HepG2 (cell line): ENCODE results near the gene AAR2. TPM values are rescaled to one million over a fixed set of nuclear protein-coding genes. Genes with fewer than 3 reads are reported as not detected.
A peak's percentile ranks its signal among the peaks of the same experiment; 100 is the strongest.

Experiments used
- ATAC-seq: fragments of 200-7000 bp; cut with Tn5 transposase; 3 replicates; pipeline ENCODE4 v1.9.1; 2020; ENCODE audit warnings: mild to moderate bottlenecking, moderate library complexity
- BruUV-seq: library from RNA; stranded (reverse); fragments of 400-500 nt; replicated peaks from 2 replicates; lab custom pipeline; 2021; lab: Mats Ljungman, UMichigan
- CTCF ChIA-PET: fragments of 300-600 bp; formaldehyde crosslinking; extraction: SDS; loops from one replicate; lab custom pipeline; 2021; ENCODE audit warnings: low total read pairs, inconsistent platforms, low intra/inter-chr PET ratio; lab: Yijun Ruan, JAX
- POLR2A ChIA-PET: fragments of 350-600 bp; sonication (Branson Sonifier 250); formaldehyde crosslinking; loops from one replicate; lab custom pipeline; 2020; ENCODE audit warnings: antibody characterized with exemption, inconsistent platforms; lab: Yijun Ruan, JAX
- DNase-seq: peaks from one replicate; pipeline ENCODE4 v3.0.0-alpha.2; 2015; ENCODE audit warnings: low spot score
- FAIRE-seq: peaks from 3 replicates; lab custom pipeline; 2011; peaks lifted over from hg19 to GRCh38; lab: Jason Lieb, UNC
- H2AFZ ChIP-seq: one replicate; pipeline ENCODE4 v1.6.1; 2011; ENCODE audit warnings: low read length, inconsistent platforms
- H3K27ac ChIP-seq: fragments of 300-600 bp; 3 replicates; pipeline ENCODE4 v1.8.0; 2011; ENCODE audit warnings: mixed run types, mild to moderate bottlenecking, mixed read lengths, low read length, inconsistent platforms; ENCODE audit not compliant: insufficient read depth; ENCODE audit errors: extremely low read length
- H3K27me3 ChIP-seq, 2 experiments: fragments of 200-600 bp in 1 of 2; 2 replicates in 1 of 2; 3 replicates in 1 of 2; pipeline versions ENCODE4 v1.6.0 to v1.8.0; 2011; ENCODE audit warnings: low read length in 2 of 2, mild to moderate bottlenecking in 2 of 2, moderate library complexity in 2 of 2, inconsistent platforms in 1 of 2; ENCODE audit not compliant: insufficient read depth in 2 of 2, control insufficient read depth in 1 of 2
- H3K36me3 ChIP-seq, 2 experiments: fragments of 200-600 bp in 1 of 2; replicated peaks in 1 of 2; 2 replicates in 1 of 2; 3 replicates in 1 of 2; pipeline versions ENCODE4 v1.5.1 to v1.8.0; 2011; ENCODE audit warnings: low read length in 2 of 2, inconsistent platforms in 1 of 2; ENCODE audit not compliant: insufficient read depth in 2 of 2, control insufficient read depth in 1 of 2
- H3K4me1 ChIP-seq: 2 replicates; pipeline ENCODE4 v1.5.1; 2012; ENCODE audit warnings: low read length, inconsistent platforms; ENCODE audit not compliant: insufficient read depth
- H3K4me2 ChIP-seq: 2 replicates; pipeline ENCODE4 v1.6.0; 2011; ENCODE audit warnings: low read depth, low read length, inconsistent platforms
- H3K4me3 ChIP-seq, 3 experiments: fragments of 200-600 bp in 1 of 3; sonication (generic), shearing (Covaris generic) in 1 of 3; replicated peaks in 1 of 3; 2 replicates each; pipeline ENCODE4 v1.5.1; 2011 to 2016; ENCODE audit warnings: low read length in 3 of 3, inconsistent platforms in 2 of 3, low read depth in 2 of 3, mild to moderate bottlenecking in 2 of 3, control low read depth in 1 of 3, mixed read lengths in 1 of 3; ENCODE audit not compliant: insufficient read depth in 1 of 3
- H3K79me2 ChIP-seq: one replicate; pipeline ENCODE4 v1.6.1; 2011; ENCODE audit warnings: low read length, inconsistent platforms; ENCODE audit not compliant: insufficient read depth
- H3K9ac ChIP-seq: 2 replicates; pipeline ENCODE4 v1.6.0; 2011; ENCODE audit warnings: mild to moderate bottlenecking, low read depth, low read length, inconsistent platforms; ENCODE audit not compliant: insufficient read depth
- H3K9me3 ChIP-seq: 2 replicates; pipeline ENCODE4 v1.5.1; 2012; ENCODE audit warnings: mild to moderate bottlenecking, low read length
- H4K20me1 ChIP-seq: 2 replicates; pipeline ENCODE4 v1.6.0; 2011; ENCODE audit warnings: inconsistent platforms, mild to moderate bottlenecking, low read length, moderate library complexity; ENCODE audit not compliant: insufficient read depth
- MAFF ChIP-seq: IDR thresholded peaks from 2 replicates; pipeline ENCODE4 v1.6.1; 2011; ENCODE audit warnings: low read depth, low read length, improper control_type of control experiment
- MAFK ChIP-seq, 2 experiments: IDR thresholded peaks in 1 of 2; conservative IDR thresholded peaks in 1 of 2; 2 replicates each; pipeline ENCODE4 v1.6.1; 2011; ENCODE audit warnings: improper control_type of control experiment in 2 of 2, low read length in 2 of 2
- PHF8 ChIP-seq: sonication (generic); formaldehyde crosslinking; IDR thresholded peaks from 2 replicates; pipeline ENCODE4 v1.5.0; 2020; ENCODE audit warnings: missing genetic modification reagents
- SCMH1 ChIP-seq: sonication (generic); formaldehyde crosslinking; IDR thresholded peaks from 2 replicates; pipeline ENCODE4 v1.9.0; 2021; ENCODE audit warnings: missing genetic modification reagents, mild to moderate bottlenecking, borderline replicate concordance
- SETDB1 ChIP-seq: sonication (generic); formaldehyde crosslinking; IDR thresholded peaks from 2 replicates; pipeline ENCODE4 v1.5.1; 2020; ENCODE audit warnings: missing genetic modification reagents, mild to moderate bottlenecking, borderline replicate concordance
- ZNF446 ChIP-seq: sonication (generic); formaldehyde crosslinking; IDR thresholded peaks from 2 replicates; pipeline ENCODE4 v1.5.0; 2020; ENCODE audit warnings: mild to moderate bottlenecking, missing genetic modification reagents
- WGBS: methylation state at CpG from one replicate; pipeline ENCODE4 v1.1.6; 2017; ENCODE audit warnings: low lambda C conversion rate; 5-methylcytosine and 5-hydroxymethylcytosine counted together
- in situ Hi-C: cut with HindIII; loops from 2 replicates; pipeline ENCODE4 v1.10.0; 2017; ENCODE audit warnings: low pct_unique_long_range_greater_than_20kb; ENCODE audit not compliant: extremely low pct_ligation_motif_present
- intact Hi-C: fragments of 100-400 bp; cut with micrococcal nuclease; formaldehyde crosslinking; loops from one replicate; pipeline ENCODE4 v1.10.0; 2022; ENCODE audit not compliant: unreplicated experiment
- polyA plus RNA-seq, 8 experiments: library from polyadenylated mRNA; depleted of rRNA in 3 of 8; stranded (reverse) in 7 of 8; unstranded in 1 of 8; fragments of >200 nt; fragmentation: Illumina TruSeq in 4 of 8; extraction: Trizol in 4 of 8; gene quantifications; 2 replicates each; pipeline versions ENCODE4 v1.2.1 to v1.2.3, GENCODE V29; 2011 to 2016; ENCODE audit warnings: low read depth in 4 of 8, missing spikeins in 1 of 8, mixed read lengths in 1 of 8; ENCODE audit not compliant: insufficient read depth in 1 of 8
- total RNA-seq, 5 experiments: library from RNA; depleted of rRNA; stranded (reverse); fragments of >200 nt; fragmentation: Illumina TruSeq; extraction: Trizol; gene quantifications; 2 replicates each; pipeline ENCODE4 v1.2.3, GENCODE V29; 2016; ENCODE audit warnings: low read depth in 1 of 5
- TF ChIP-seq, protein P1 (sequence below): fragments of 450-650 bp; IDR thresholded peaks from 2 replicates; pipeline ENCODE4 v1.6.1; 2016
- TF ChIP-seq, protein P2 (sequence below): sonication (generic); IDR thresholded peaks from 2 replicates; pipeline ENCODE4 v1.6.1; 2016; ENCODE audit warnings: low read depth, borderline replicate concordance

AAR2 gene
- total and polyA plus RNA-seq, 2 of the 13 experiments (the other 11 are each of a cell fraction or from before 2014, with no cell fraction given), result 45.2 to 46.2 TPM

- no peaks in the 10 kb centered on the region for H3K9me3 ChIP-seq
- H3K4me2 ChIP-seq, result peak overlapping the region; percentile 98
- DNase-seq (no peak), FAIRE-seq (no peak), ATAC-seq (no peak)
- POLR2A ChIA-PET, result interaction anchor here (0.7 to 1.7 kb wide), 4 partner anchors 18 to 162 kb away, joined by 3 to 7 read pairs (median 4); no protein-coding TSS in a partner anchor
- H3K27me3 ChIP-seq, result no peaks in the 10 kb centered on the region; a peak in 1 of 5 replicates
- CTCF ChIA-PET, result no interaction called here
- H3K4me1 ChIP-seq, result peaks cover 35% of the 10 kb centered on the region
- no TSS peak for BruUV-seq
- H3K79me2 ChIP-seq, result peaks cover 40% of the 10 kb centered on the region
- H3K9ac ChIP-seq, result peak overlapping the region; percentile 91
- H3K4me3 ChIP-seq, result peak overlapping the region; percentile 82 to 89 (median 88)
- WGBS, result 59% methylated on average over 5 of the region's 5 CpGs
- intact Hi-C loops (no loop called here), in situ Hi-C loops (no loop called here)
- no peaks in the 10 kb centered on the region for H4K20me1 ChIP-seq
- TF ChIP-seq SETDB1 (CRISPR knock-in tag) (no peak), MAFF (peak; percentile 39; the same call in 1 of the 2 replicates), PHF8 (no peak), SCMH1 (CRISPR knock-in tag) (no peak), ZNF446 (CRISPR knock-in tag) (no peak), MAFK (conservative IDR thresholded peaks at IDR 0.05 in 1 of 2, IDR thresholded peaks at IDR 0.05 in 1 of 2; ENCODE audit: low read length in 2 of 2) (peak; percentile 53 to 57; a peak in 3 of 4 replicates)
- TF ChIP-seq, protein P1, sequence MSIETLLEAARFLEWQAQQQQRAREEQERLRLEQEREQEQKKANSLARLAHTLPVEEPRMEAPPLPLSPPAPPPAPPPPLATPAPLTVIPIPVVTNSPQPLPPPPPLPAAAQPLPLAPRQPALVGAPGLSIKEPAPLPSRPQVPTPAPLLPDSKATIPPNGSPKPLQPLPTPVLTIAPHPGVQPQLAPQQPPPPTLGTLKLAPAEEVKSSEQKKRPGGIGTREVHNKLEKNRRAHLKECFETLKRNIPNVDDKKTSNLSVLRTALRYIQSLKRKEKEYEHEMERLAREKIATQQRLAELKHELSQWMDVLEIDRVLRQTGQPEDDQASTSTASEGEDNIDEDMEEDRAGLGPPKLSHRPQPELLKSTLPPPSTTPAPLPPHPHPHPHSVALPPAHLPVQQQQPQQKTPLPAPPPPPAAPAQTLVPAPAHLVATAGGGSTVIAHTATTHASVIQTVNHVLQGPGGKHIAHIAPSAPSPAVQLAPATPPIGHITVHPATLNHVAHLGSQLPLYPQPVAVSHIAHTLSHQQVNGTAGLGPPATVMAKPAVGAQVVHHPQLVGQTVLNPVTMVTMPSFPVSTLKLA, result no peak
- TF ChIP-seq, protein P2, sequence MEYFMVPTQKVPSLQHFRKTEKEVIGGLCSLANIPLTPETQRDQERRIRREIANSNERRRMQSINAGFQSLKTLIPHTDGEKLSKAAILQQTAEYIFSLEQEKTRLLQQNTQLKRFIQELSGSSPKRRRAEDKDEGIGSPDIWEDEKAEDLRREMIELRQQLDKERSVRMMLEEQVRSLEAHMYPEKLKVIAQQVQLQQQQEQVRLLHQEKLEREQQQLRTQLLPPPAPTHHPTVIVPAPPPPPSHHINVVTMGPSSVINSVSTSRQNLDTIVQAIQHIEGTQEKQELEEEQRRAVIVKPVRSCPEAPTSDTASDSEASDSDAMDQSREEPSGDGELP, result no peak
- H2AFZ ChIP-seq, result no peak overlapping the region
- H3K27ac ChIP-seq, result peak overlapping the region; percentile 75
- peaks cover 16 to 31% of the 10 kb centered on the region in 2 experiments for H3K36me3 ChIP-seq
These were observed 1.2 kb downstream of the AAR2 start for GRCh38 chr20:36237477-36237876.
